SK-N-SH (cell line): ENCODE measurements around the gene KCNJ5. TPM values are rescaled to one million over a fixed set of nuclear protein-coding genes. Genes with fewer than 3 reads are reported as not detected.

Experiments used
- CTCF ChIA-PET: fragments of 300-600, 350-600 bp; formaldehyde crosslinking; extraction: SDS; loops from one replicate; lab custom pipeline; 2021; lab: Yijun Ruan, JAX
- POLR2A ChIA-PET: fragments of 350-600 bp; sonication (Branson Sonifier 250); formaldehyde crosslinking; extraction: SDS; loops from one replicate; lab custom pipeline; 2020; ENCODE audit warnings: antibody characterized with exemption, inconsistent platforms; lab: Yijun Ruan, JAX
- DNase-seq: peaks from one replicate; pipeline ENCODE4 v3.0.0; 2012
- H2AFZ ChIP-seq: fragments of 200-600 bp; sonication (generic); 2 replicates; pipeline ENCODE4 v1.8.1; 2016; ENCODE audit warnings: antibody characterized with exemption, mild to moderate bottlenecking, low read depth
- H3F3A ChIP-seq: fragments of 200-600 bp; sonication (generic); replicated peaks from 2 replicates; pipeline ENCODE3; 2016; ENCODE audit warnings: antibody characterized with exemption, mild to moderate bottlenecking; ENCODE audit not compliant: insufficient read depth
- H3K27ac ChIP-seq, 2 experiments: fragments of 200-500 bp in 1 of 2; fragments of 200-600 bp in 1 of 2; sonication (Bioruptor generic) in 1 of 2; sonication (generic), shearing (Covaris generic) in 1 of 2; 2 replicates each; pipeline versions ENCODE4 v1.5.1 to v1.6.1; 2014 to 2016; ENCODE audit warnings: low read depth in 2 of 2, inconsistent platforms in 1 of 2, low read length in 1 of 2, mild to moderate bottlenecking in 1 of 2, mixed read lengths in 1 of 2
- H3K27me3 ChIP-seq: fragments of 200-600 bp; sonication (generic), shearing (Covaris generic); 2 replicates; pipeline ENCODE4 v1.6.1; 2016; ENCODE audit warnings: mixed run types; ENCODE audit not compliant: insufficient read depth
- H3K36me3 ChIP-seq, 2 experiments: fragments of 200-500 bp in 1 of 2; fragments of 200-600 bp in 1 of 2; sonication (Bioruptor generic) in 1 of 2; sonication (generic) in 1 of 2; replicated peaks in 1 of 2; 2 replicates each; pipeline versions ENCODE3 to v1.5.1; 2014 to 2016; ENCODE audit warnings: low read length in 1 of 2, mild to moderate bottlenecking in 1 of 2; ENCODE audit not compliant: insufficient read depth in 2 of 2, control insufficient read depth in 1 of 2
- H3K4me1 ChIP-seq, 2 experiments: fragments of 200-500 bp in 1 of 2; fragments of 200-600 bp in 1 of 2; sonication (Bioruptor generic) in 1 of 2; sonication (generic), shearing (Covaris generic) in 1 of 2; 2 replicates each; pipeline versions ENCODE4 v1.5.1 to v1.6.1; 2014 to 2016; ENCODE audit warnings: low read depth in 1 of 2, low read length in 1 of 2, mixed run types in 1 of 2; ENCODE audit not compliant: insufficient read depth in 2 of 2, control insufficient read depth in 1 of 2
- H3K4me2 ChIP-seq: fragments of 200-600 bp; sonication (generic), shearing (Covaris generic); 2 replicates; pipeline ENCODE4 v1.6.1; 2017; ENCODE audit warnings: mixed run types
- H3K4me3 ChIP-seq, 2 experiments: fragments of 200-500 bp in 1 of 2; fragments of 200-600 bp in 1 of 2; sonication (Bioruptor generic) in 1 of 2; sonication (generic), shearing (Covaris generic) in 1 of 2; 2 replicates each; pipeline versions ENCODE4 v1.5.1 to v1.8.1; 2014 to 2016; ENCODE audit warnings: low read depth in 2 of 2, inconsistent platforms in 1 of 2, low read length in 1 of 2, mild to moderate bottlenecking in 1 of 2, mixed read lengths in 1 of 2, moderate library complexity in 1 of 2
- H3K79me2 ChIP-seq: fragments of 200-600 bp; sonication (generic); 2 replicates; pipeline ENCODE4 v1.8.1; 2017; ENCODE audit warnings: mild to moderate bottlenecking; ENCODE audit not compliant: insufficient read depth
- H3K9ac ChIP-seq: fragments of 200-600 bp; sonication (generic); 2 replicates; pipeline ENCODE4 v1.6.1; 2017; ENCODE audit warnings: mixed run types
- H3K9me2 ChIP-seq: fragments of 200-600 bp; sonication (generic); 2 replicates; pipeline ENCODE4 v1.6.1; 2017; ENCODE audit warnings: mixed run types
- H3K9me3 ChIP-seq: fragments of 200-600 bp; sonication (generic); 2 replicates; pipeline ENCODE4 v1.6.1; 2017; ENCODE audit warnings: mixed run types, mild to moderate bottlenecking, moderate library complexity
- H4K20me1 ChIP-seq: fragments of 200-600 bp; sonication (generic); 2 replicates; pipeline ENCODE4 v1.6.1; 2017; ENCODE audit warnings: mild to moderate bottlenecking, mixed run types; ENCODE audit not compliant: insufficient read depth
- ELF1 ChIP-seq: IDR thresholded peaks from 2 replicates; pipeline ENCODE4 v1.4.0; 2012
- EZH2phosphoT487 ChIP-seq: fragments of 200-600 bp; sonication (generic); IDR thresholded peaks from 2 replicates; pipeline ENCODE4 v1.6.1; 2017; ENCODE audit warnings: low read depth, mixed run types, mild to moderate bottlenecking, antibody characterized with exemption, moderate library complexity, borderline replicate concordance
- FOSL2 ChIP-seq: IDR thresholded peaks from 2 replicates; pipeline ENCODE4 v1.4.0; 2012; ENCODE audit warnings: low read depth, mild to moderate bottlenecking, moderate library complexity, borderline replicate concordance
- FOXM1 ChIP-seq: IDR thresholded peaks from 2 replicates; pipeline ENCODE4 v1.4.0; 2012; ENCODE audit warnings: low read depth, mild to moderate bottlenecking
- JUND ChIP-seq: IDR thresholded peaks from 2 replicates; pipeline ENCODE4 v1.4.0; 2012
- MEF2A ChIP-seq: IDR thresholded peaks from 2 replicates; pipeline ENCODE4 v1.4.0; 2012; ENCODE audit warnings: low read depth, borderline replicate concordance
- MXI1 ChIP-seq: IDR thresholded peaks from 2 replicates; pipeline ENCODE4 v1.6.1; 2012; ENCODE audit warnings: mild to moderate bottlenecking, low read depth, low read length, improper control_type of control experiment
- NFIC ChIP-seq: IDR thresholded peaks from 2 replicates; pipeline ENCODE4 v1.4.0; 2012; ENCODE audit warnings: borderline replicate concordance
- NRF1 ChIP-seq: IDR thresholded peaks from 2 replicates; pipeline ENCODE4 v1.6.1; 2012; ENCODE audit warnings: low read depth, mild to moderate bottlenecking, low read length
- RCOR1 ChIP-seq: fragments of 150-350 bp; IDR thresholded peaks from 2 replicates; pipeline ENCODE4 v1.6.1; 2017; ENCODE audit warnings: antibody characterized with exemption, low read length
- RFX5 ChIP-seq: IDR thresholded peaks from 2 replicates; pipeline ENCODE4 v1.6.1; 2012; ENCODE audit warnings: mild to moderate bottlenecking, improper control_type of control experiment, low read length
- SMC3 ChIP-seq: IDR thresholded peaks from 2 replicates; pipeline ENCODE4 v1.6.1; 2012; ENCODE audit warnings: low read depth, low read length, improper control_type of control experiment
- WGBS: methylation state at CpG from one replicate; pipeline ENCODE4 v1.1.6; 2017; ENCODE audit warnings: low lambda C conversion rate; 5-methylcytosine and 5-hydroxymethylcytosine counted together
- polyA plus RNA-seq, 3 experiments: library from polyadenylated mRNA; depleted of rRNA; stranded (reverse); fragments of >200 nt; gene quantifications; 2 replicates each; pipeline ENCODE4 v1.2.3, GENCODE V29; 2012
- TF ChIP-seq, protein P1 (sequence below): IDR thresholded peaks from 2 replicates; pipeline ENCODE4; 2012
- TF ChIP-seq, protein P2 (sequence below): fragments of 150-350 bp; IDR thresholded peaks from 2 replicates; pipeline ENCODE4 v1.6.1; 2017; ENCODE audit warnings: antibody characterized with exemption, low read length, low read depth, borderline replicate concordance
- TF ChIP-seq, protein P3 (sequence below): fragments of 150-350 bp; IDR thresholded peaks from 2 replicates; pipeline ENCODE4 v1.6.1; 2016; ENCODE audit warnings: mild to moderate bottlenecking, low read depth, low read length

KCNJ5 gene
- polyA plus RNA-seq, 1 of the 3 experiments (the other 2 are of a cell fraction), result 0.03 TPM

DNA sequence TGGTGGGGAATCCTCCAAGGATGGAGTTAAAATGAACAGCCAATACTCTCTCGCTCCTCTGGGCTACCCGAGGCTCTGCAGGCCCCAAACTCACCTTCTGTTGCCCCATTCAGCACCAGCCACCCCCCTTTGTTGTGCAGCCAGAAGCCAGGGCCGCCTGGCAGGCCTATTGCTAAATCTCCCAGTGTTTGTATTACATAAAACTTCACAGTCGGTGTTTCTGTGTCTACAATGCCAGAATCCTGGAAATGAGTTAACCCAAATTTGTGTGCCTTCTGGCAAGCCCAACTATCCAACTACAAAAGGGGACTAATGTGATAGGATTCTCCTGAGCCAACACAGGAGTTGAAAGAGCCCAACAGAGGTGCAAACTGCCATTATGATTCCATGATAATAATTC, 9.3 kb downstream of the KCNJ5 start:
- ChIA-PET CTCF (no interaction called here), POLR2A (no interaction called here)
- no peak overlapping the region for H3K9ac ChIP-seq
- H3K27me3 ChIP-seq, result no peaks in the 10 kb centered on the region
- no peaks in the 10 kb centered on the region for H4K20me1 ChIP-seq
- H3K27ac ChIP-seq, result no peak overlapping the region
- no peaks in the 10 kb centered on the region for H3K9me3 ChIP-seq
- H3K9me2 ChIP-seq, result no peaks in the 10 kb centered on the region
- no peak overlapping the region for H3K4me3 ChIP-seq
- peaks cover 5% of the 10 kb centered on the region for H3F3A ChIP-seq
- no peak for DNase-seq
- H2AFZ ChIP-seq, result no peak overlapping the region
- H3K79me2 ChIP-seq, result no peaks in the 10 kb centered on the region
- no peaks in the 10 kb centered on the region for H3K36me3 ChIP-seq
- peaks cover 10 to 12% of the 10 kb centered on the region in 2 experiments; a peak in 3 of 4 replicates for H3K4me1 ChIP-seq
- TF ChIP-seq NFIC (no peak), ELF1 (no peak), MXI1 (no peak), RCOR1 (no peak)
- TF ChIP-seq, protein P1, sequence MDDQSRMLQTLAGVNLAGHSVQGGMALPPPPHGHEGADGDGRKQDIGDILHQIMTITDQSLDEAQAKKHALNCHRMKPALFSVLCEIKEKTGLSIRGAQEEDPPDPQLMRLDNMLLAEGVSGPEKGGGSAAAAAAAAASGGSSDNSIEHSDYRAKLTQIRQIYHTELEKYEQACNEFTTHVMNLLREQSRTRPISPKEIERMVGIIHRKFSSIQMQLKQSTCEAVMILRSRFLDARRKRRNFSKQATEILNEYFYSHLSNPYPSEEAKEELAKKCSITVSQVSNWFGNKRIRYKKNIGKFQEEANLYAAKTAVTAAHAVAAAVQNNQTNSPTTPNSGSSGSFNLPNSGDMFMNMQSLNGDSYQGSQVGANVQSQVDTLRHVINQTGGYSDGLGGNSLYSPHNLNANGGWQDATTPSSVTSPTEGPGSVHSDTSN, result no peak
- TF ChIP-seq, all 33 proteins: peak for 0
- 86% methylated on average over 4 of the region's 4 CpGs for WGBS
- H3K4me2 ChIP-seq, result no peak overlapping the region

DNA sequence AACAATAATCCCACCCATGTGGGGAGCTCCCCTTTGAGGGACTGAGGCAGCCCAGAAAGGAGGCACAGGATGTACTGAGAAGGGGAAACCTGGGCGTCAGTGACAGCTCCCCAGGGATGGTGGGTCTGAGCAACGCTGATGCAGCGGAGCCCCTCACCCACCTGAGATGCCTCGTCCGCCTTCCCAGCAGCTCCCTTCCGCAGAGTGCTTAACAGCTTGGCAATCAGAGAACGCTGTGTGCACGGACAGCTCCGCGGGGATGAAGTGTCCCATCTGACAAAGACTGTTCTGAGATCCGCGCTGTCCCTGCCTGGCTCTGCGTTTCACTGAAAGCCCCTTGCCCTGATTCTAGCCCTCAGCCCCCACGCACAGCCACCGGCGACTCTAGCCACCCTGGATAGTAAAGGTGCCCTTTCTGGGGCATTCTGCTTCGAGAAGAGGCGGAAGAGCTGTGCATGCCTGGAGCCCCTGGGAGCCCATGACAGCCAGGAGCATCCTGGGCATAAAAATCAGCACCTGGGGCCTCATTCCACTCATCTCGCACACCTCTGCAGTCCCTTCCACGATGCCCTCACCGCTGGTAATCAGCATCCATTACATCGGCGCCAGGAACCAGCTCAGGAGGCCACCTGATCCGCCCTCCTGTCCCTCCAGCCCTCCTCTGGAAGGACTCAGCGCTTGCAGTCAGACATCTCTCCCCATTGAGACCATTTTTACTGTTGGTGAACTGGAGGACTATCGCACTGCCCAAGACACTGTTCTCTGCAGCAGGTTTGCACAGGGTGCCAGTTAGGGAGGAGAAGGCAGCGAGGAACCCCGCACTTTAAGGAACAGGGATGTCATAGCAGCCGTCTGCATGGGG, 10.7 kb downstream of the KCNJ5 start:
- H3K9me2 ChIP-seq, result no peaks in the 10 kb centered on the region
- no peak overlapping the region for H3K27ac ChIP-seq
- H2AFZ ChIP-seq, result no peak overlapping the region
- no peaks in the 10 kb centered on the region for H3K9me3 ChIP-seq
- CTCF ChIA-PET, result interaction anchor here (1.4 to 10.5 kb wide), 3 partner anchors 17 to 55 kb away, joined by 3 to 89 read pairs (median 11); no protein-coding TSS in a partner anchor
- H3K4me1 ChIP-seq, result peaks cover 10 to 12% of the 10 kb centered on the region in 2 experiments; a peak in 3 of 4 replicates
- no peaks in the 10 kb centered on the region for H4K20me1 ChIP-seq
- peaks cover 5% of the 10 kb centered on the region for H3F3A ChIP-seq
- no peak for DNase-seq
- no peaks in the 10 kb centered on the region for H3K27me3 ChIP-seq
- WGBS, result 93% methylated on average over 29 of the region's 29 CpGs
- H3K79me2 ChIP-seq, result no peaks in the 10 kb centered on the region
- POLR2A ChIA-PET, result no interaction called here
- H3K4me2 ChIP-seq, result 0 out of 2 replicates have a peak overlapping the region, but pooled peaks have one; percentile 38
- H3K4me3 ChIP-seq, result no peak overlapping the region
- TF ChIP-seq NRF1 (no peak), JUND (no peak), FOXM1 (no peak)
- no peaks in the 10 kb centered on the region for H3K36me3 ChIP-seq
- H3K9ac ChIP-seq, result no peak overlapping the region

DNA sequence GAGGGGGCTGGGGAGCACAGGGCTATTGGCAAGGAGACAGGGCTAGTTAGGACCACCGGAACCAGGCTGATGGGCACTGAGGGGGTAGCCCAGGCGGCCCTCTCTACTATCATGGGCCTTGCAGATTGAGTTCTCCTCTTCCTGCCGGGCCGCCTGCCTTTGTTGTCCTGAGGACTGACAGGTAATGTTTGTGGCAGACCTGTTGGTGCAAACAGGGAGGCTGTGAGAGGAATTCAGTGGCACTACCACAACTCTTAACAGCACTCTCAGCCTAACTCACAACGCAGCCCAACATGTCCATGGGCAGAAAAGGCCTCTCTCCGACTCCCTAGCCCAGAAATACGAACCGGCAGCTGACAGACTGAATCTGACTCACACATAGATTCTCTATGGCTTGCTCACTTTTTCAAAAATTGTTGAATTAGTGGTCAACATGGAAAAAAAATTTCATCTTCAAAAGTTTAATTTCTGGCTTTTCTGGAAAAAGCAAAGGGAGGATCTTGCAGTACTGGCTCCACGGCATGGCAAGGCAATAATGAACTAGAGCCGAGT, 11.4 kb downstream of the KCNJ5 start:
- Histone ChIP-seq H3K9me3 (no peaks in the 10 kb centered on the region), H2AFZ (peak overlapping the region; percentile 74), H4K20me1 (no peaks in the 10 kb centered on the region), H3K4me1 (peaks cover 10 to 12% of the 10 kb centered on the region in 2 experiments; a peak in 3 of 4 replicates), H3K27me3 (no peaks in the 10 kb centered on the region), H3F3A (peaks cover 5% of the 10 kb centered on the region), H3K4me3 (no peak overlapping the region), H3K79me2 (no peaks in the 10 kb centered on the region), H3K9ac (no peak overlapping the region), H3K4me2 (0 out of 2 replicates have a peak overlapping the region, but pooled peaks have one; percentile 38), H3K27ac (peak overlapping the region in 1 of 2 experiments; percentile 12; a peak in 1 of 4 replicates), H3K36me3 (no peaks in the 10 kb centered on the region), H3K9me2 (no peaks in the 10 kb centered on the region)
- TF ChIP-seq MEF2A (no peak), RFX5 (no peak), FOSL2 (peak; percentile 65; the same call in 1 of the 2 replicates), SMC3 (no peak), EZH2phosphoT487 (no peak)
- TF ChIP-seq, protein P1, result peak; percentile 26
- TF ChIP-seq, protein P2, sequence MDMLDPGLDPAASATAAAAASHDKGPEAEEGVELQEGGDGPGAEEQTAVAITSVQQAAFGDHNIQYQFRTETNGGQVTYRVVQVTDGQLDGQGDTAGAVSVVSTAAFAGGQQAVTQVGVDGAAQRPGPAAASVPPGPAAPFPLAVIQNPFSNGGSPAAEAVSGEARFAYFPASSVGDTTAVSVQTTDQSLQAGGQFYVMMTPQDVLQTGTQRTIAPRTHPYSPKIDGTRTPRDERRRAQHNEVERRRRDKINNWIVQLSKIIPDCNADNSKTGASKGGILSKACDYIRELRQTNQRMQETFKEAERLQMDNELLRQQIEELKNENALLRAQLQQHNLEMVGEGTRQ, result no peak
- TF ChIP-seq, protein P3, sequence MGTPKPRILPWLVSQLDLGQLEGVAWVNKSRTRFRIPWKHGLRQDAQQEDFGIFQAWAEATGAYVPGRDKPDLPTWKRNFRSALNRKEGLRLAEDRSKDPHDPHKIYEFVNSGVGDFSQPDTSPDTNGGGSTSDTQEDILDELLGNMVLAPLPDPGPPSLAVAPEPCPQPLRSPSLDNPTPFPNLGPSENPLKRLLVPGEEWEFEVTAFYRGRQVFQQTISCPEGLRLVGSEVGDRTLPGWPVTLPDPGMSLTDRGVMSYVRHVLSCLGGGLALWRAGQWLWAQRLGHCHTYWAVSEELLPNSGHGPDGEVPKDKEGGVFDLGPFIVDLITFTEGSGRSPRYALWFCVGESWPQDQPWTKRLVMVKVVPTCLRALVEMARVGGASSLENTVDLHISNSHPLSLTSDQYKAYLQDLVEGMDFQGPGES, result no peak
- 55% methylated on average over 8 of the region's 10 CpGs for WGBS
- DNase-seq, result no peak
- POLR2A ChIA-PET, result no interaction called here
- CTCF ChIA-PET, result interaction anchor here (1.4 to 13.6 kb wide), 3 partner anchors 13 to 54 kb away, joined by 3 to 201 read pairs (median 89); partner anchors contain the start of gene KCNJ5
